ENCODE results near the gene GLRA3.
"Not testable (repeated sequence)": the region's sequence is repeated elsewhere in the genome, so short reads cannot be mapped to it uniquely, and the experiment has no call there.

Gene GLRA3

DNA sequence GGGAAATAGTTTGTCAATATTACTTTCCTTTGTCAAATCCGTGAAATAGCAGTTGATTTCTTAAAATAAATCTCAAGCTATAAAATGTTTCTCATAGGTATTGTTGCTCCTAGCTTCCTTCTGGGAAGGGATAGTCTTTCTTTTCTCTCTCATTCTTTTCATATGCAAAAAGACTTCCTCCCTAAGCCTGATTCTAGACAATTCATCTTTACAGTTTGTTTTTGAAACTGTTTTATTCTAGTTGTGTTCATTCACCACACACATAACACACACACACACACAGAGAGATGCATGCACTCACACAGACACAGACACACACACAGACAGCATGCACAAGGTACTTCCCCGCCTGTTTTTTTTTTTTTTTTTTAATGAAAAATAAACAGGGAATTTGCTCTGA, 18.2 kb downstream of the GLRA3 start:
- no peak overlapping the region for H3K4me3 ChIP-seq (ENCODE audit: low read depth in 1 of 2, low read length in 2 of 2)
- H3K27me3 ChIP-seq (ENCODE audit: low read depth, low read length) = no peaks in the 10 kb centered on the region
- H3K27ac ChIP-seq (ENCODE audit: low read length) = no peak overlapping the region
- H3K36me3 ChIP-seq (ENCODE audit: control insufficient read depth in 1 of 2, insufficient read depth in 2 of 2, low read length in 2 of 2) = no peaks in the 10 kb centered on the region
- no peaks in the 10 kb centered on the region for H3K4me1 ChIP-seq (ENCODE audit: control insufficient read depth in 1 of 2, insufficient read depth in 2 of 2, low read length in 2 of 2)
- peaks cover 0 to 13% of the 10 kb centered on the region in 2 donors for H3K9me3 ChIP-seq (ENCODE audit: control insufficient read depth in 1 of 2, low read length in 2 of 2)

DNA sequence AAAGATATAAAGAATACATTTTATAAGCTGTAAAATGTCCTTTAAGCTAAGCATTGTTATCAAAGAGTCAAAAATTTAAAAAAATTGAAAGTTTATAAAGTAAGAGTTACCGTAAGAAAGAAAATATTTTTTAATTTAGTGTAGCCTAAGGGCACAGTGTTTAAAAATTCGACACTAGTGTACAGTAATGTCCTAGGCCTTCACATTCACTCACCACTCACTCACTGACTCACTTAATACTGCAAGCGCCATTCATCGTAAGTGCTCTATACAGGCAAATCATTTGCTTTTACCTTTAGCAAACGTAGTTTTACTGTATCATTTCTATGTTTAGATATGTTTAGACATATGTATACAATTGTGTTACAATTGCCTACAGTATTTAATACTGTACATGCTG, 20.2 kb downstream of the GLRA3 start:
- no peaks in the 10 kb centered on the region for H3K9me3 ChIP-seq (ENCODE audit: control insufficient read depth in 1 of 2, low read length in 2 of 2)
- H3K4me1 ChIP-seq (ENCODE audit: control insufficient read depth in 1 of 2, insufficient read depth in 2 of 2, low read length in 2 of 2) = no peaks in the 10 kb centered on the region
- H3K27me3 ChIP-seq (ENCODE audit: low read depth, low read length) = no peaks in the 10 kb centered on the region
- no peaks in the 10 kb centered on the region for H3K36me3 ChIP-seq (ENCODE audit: control insufficient read depth in 1 of 2, insufficient read depth in 2 of 2, low read length in 2 of 2)
- H3K4me3 ChIP-seq (ENCODE audit: low read depth in 1 of 2, low read length in 2 of 2) = no peak overlapping the region
- H3K27ac ChIP-seq (ENCODE audit: low read length) = no peak overlapping the region

DNA sequence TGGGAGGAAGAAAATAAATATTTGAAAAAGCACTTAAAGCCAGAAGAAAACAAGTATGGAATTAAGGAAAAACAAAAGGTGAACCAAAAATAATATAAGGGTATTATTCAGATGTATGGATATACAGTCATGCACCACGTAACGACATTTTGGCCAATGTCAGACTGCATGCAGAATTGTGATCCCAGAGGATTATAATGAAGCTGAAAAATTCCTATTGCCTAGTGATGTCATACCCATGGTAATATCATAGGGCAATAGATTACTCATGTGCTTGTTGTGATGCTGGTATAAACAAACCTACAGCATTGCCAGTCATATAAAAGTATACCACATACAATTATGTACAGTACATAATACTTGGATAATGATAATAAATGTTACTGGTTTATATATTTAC, 20.9 kb downstream of the GLRA3 start:
- Histone ChIP-seq H3K4me3 (ENCODE audit: low read depth in 1 of 2, low read length in 2 of 2) (no peak overlapping the region), H3K27me3 (ENCODE audit: low read depth, low read length) (no peaks in the 10 kb centered on the region)

DNA sequence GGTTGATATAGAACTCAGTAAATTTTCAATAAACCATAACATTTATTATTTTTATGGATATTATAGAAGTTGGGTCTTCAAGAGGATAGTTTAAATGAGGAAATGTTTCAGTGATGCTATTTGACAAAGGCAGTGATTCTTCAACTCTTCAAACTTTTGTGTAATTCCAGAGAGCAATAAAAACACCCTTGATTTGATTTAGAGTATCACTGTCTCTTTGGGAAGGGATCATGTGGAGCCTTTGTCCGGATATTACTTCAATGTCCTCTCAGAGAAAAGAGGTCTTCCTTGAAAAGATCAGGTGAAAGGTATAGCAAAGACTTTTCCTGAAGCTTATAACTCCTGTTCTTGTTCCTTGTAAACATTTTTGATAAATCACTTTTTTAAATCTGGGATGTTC, 23.3 kb downstream of the GLRA3 start:
- Histone ChIP-seq H3K36me3 (ENCODE audit: control insufficient read depth in 1 of 2, insufficient read depth in 2 of 2, low read length in 2 of 2) (no peaks in the 10 kb centered on the region), H3K27ac (ENCODE audit: low read length) (no peak overlapping the region), H3K4me1 (ENCODE audit: control insufficient read depth in 1 of 2, insufficient read depth in 2 of 2, low read length in 2 of 2) (no peaks in the 10 kb centered on the region), H3K9me3 (ENCODE audit: control insufficient read depth in 1 of 2, low read length in 2 of 2) (peaks cover 0 to 2% of the 10 kb centered on the region in 2 donors), H3K4me3 (ENCODE audit: low read depth in 1 of 2, low read length in 2 of 2) (no peak overlapping the region), H3K27me3 (ENCODE audit: low read depth, low read length) (no peaks in the 10 kb centered on the region)

More for the DNA sequence above, 20.9 kb downstream of the GLRA3 start:
- H3K9me3 ChIP-seq (ENCODE audit: control insufficient read depth in 1 of 2, low read length in 2 of 2) = no peaks in the 10 kb centered on the region
- no peaks in the 10 kb centered on the region for H3K4me1 ChIP-seq (ENCODE audit: control insufficient read depth in 1 of 2, insufficient read depth in 2 of 2, low read length in 2 of 2)
- no peaks in the 10 kb centered on the region for H3K36me3 ChIP-seq (ENCODE audit: control insufficient read depth in 1 of 2, insufficient read depth in 2 of 2, low read length in 2 of 2)
- H3K27ac ChIP-seq (ENCODE audit: low read length) = no peak overlapping the region

DNA sequence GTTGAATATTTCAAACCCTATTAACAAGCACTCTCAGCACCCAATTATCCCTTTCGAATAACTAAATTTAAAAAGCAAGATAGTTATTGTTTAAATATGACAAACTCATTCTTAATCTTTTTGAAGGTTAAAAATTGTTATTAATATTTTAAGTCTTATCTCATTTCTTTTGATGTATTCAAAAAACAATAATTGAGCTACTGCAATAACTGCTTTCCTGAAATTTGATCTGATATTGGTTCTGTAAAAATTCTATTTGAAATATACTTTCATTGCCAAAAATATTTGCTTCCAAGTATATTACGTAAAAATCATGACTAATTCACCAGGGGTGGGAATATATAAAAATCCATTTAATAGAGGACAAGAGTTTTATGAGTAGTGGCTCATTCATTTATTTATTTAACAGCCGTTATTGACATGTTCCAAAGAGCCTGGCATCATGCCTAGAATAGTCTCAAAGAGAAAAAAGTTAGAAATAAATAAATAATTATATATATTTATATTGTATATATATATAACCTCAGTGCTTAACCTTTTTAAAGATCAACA, 34.4 kb downstream of the GLRA3 start:
- H3K9me3 ChIP-seq (ENCODE audit: control insufficient read depth in 1 of 2, low read length in 2 of 2) = no peaks in the 10 kb centered on the region
- H3K4me3 ChIP-seq (ENCODE audit: low read depth in 1 of 2, low read length in 2 of 2) = no peak overlapping the region
- H3K36me3 ChIP-seq (ENCODE audit: control insufficient read depth in 1 of 2, insufficient read depth in 2 of 2, low read length in 2 of 2) = no peaks in the 10 kb centered on the region
- no peaks in the 10 kb centered on the region for H3K27me3 ChIP-seq (ENCODE audit: low read depth, low read length)
- no peak overlapping the region for H3K27ac ChIP-seq (ENCODE audit: low read length)
- H3K4me1 ChIP-seq (ENCODE audit: control insufficient read depth in 1 of 2, insufficient read depth in 2 of 2, low read length in 2 of 2) = no peaks in the 10 kb centered on the region

DNA sequence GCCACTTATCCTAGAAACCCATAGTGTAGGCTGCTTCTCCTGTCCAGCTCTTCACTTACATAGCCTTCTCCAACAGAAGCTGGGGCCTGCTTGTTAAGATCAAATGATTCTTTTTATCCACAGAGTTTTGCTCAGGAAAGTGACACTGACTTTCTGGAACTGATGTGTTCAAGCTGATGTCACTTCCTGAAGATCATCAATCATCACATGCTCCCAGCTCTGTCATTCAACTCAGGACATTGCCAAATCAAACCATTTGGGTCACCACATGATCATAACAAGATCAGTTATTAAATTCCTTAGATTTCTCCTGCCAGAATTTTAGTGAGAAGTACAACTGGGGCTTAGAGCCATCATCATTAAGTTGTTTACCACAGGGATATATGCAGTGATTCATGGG, 39.4 kb downstream of the GLRA3 start:
- no peak overlapping the region for H3K27ac ChIP-seq (ENCODE audit: low read length)
- H3K36me3 ChIP-seq (ENCODE audit: control insufficient read depth in 1 of 2, insufficient read depth in 2 of 2, low read length in 2 of 2) = no peaks in the 10 kb centered on the region
- no peaks in the 10 kb centered on the region for H3K9me3 ChIP-seq (ENCODE audit: control insufficient read depth in 1 of 2, low read length in 2 of 2)
- no peak overlapping the region for H3K4me3 ChIP-seq (ENCODE audit: low read depth in 1 of 2, low read length in 2 of 2)
- no peaks in the 10 kb centered on the region for H3K27me3 ChIP-seq (ENCODE audit: low read depth, low read length)
- H3K4me1 ChIP-seq (ENCODE audit: control insufficient read depth in 1 of 2, insufficient read depth in 2 of 2, low read length in 2 of 2) = no peaks in the 10 kb centered on the region

DNA sequence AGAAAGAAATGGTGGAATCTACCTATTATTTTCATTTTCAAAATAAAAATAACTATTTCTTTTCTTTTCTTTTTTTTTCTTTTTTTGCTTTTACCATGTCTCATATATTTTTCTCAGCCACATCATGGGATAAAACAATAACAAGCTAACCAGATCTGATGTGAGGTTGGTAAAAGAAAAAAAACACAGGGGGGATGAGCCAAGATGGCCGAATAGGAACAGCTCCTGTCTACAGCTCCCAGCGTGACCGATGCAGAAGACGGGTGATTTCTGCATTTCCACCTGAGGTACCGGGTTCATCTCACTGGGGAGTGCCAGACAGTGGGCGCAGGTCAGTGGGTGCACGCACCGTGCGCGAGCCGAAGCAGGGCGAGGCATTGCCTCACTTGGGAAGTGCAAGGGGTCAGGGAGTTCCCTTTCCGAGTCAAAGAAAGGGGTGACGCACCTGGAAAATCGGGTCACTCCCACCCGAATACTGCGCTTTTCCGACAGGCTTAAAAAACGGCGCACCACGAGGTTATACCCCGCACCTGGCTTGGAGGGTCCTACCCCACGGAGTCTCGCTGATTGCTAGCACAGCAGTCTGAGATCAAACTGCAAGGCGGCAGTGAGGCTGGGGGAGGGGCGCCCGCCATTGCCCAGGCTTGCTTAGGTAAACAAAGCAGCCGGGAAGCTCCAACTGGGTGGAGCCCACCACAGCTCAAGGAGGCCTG, 50.6 kb downstream of the GLRA3 start:
- not testable (repeated sequence) for H3K27ac ChIP-seq (ENCODE audit: low read length); H3K27me3 ChIP-seq (ENCODE audit: low read depth, low read length); H3K4me1 ChIP-seq (ENCODE audit: control insufficient read depth in 1 of 2, insufficient read depth in 2 of 2, low read length in 2 of 2); H3K36me3 ChIP-seq (ENCODE audit: control insufficient read depth in 1 of 2, insufficient read depth in 2 of 2, low read length in 2 of 2); H3K9me3 ChIP-seq (ENCODE audit: control insufficient read depth in 1 of 2, low read length in 2 of 2); H3K4me3 ChIP-seq (ENCODE audit: low read depth in 1 of 2, low read length in 2 of 2)

DNA sequence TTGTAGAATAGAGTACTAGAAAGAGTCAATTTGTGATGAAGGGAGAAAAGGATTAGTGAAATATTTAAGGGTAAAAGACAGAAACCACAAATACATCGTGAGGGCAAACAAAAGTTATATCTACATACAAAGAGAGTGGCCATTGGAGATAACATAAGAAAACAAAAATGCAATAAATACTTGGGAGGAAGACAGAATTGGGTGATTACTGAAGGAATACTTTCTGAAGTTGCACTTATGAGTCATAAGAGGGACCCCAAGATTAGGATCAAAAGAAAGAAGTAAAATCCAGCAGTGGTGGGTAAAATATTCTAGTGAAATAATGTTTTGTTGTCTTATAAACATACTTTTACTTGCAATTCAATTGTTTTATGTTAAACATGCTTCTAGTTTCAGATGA, 53.7 kb downstream of the GLRA3 start:
- Histone ChIP-seq H3K36me3 (ENCODE audit: control insufficient read depth in 1 of 2, insufficient read depth in 2 of 2, low read length in 2 of 2) (no peaks in the 10 kb centered on the region), H3K27me3 (ENCODE audit: low read depth, low read length) (no peaks in the 10 kb centered on the region), H3K27ac (ENCODE audit: low read length) (no peak overlapping the region), H3K4me1 (ENCODE audit: control insufficient read depth in 1 of 2, insufficient read depth in 2 of 2, low read length in 2 of 2) (no peaks in the 10 kb centered on the region), H3K4me3 (ENCODE audit: low read depth in 1 of 2, low read length in 2 of 2) (no peak overlapping the region), H3K9me3 (ENCODE audit: control insufficient read depth in 1 of 2, low read length in 2 of 2) (no peaks in the 10 kb centered on the region)

DNA sequence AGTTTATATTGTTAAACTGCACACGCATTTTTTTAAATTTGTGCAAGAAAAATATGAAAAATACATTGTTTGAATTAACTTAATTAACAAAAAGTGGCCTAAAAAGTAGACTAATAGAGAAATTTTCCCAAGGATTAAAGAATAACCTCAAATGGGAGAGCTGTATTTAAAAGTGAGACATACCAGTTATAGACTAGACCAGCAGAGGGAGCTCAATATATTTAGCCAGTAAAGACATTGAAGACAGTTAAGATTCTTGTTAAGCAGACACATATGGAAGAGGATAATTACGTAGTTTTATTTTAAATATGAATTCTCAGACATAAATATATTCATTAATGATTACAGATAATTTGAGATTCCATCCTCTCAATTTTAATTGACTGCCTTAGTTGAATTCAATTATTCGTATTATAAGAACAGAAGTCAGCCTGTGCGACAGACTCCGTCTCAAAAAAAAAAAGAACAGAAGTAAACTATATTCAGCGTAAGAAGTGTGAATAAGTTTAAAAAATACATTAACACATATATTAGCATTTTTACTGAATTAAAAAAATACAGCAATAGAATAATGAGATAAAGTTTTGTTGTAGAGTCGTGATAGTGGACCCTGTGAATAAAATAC, 64.8 kb downstream of the GLRA3 start:
- Histone ChIP-seq H3K27me3 (ENCODE audit: low read depth, low read length) (no peaks in the 10 kb centered on the region), H3K4me1 (ENCODE audit: control insufficient read depth in 1 of 2, insufficient read depth in 2 of 2, low read length in 2 of 2) (no peaks in the 10 kb centered on the region), H3K9me3 (ENCODE audit: control insufficient read depth in 1 of 2, low read length in 2 of 2) (no peaks in the 10 kb centered on the region)

DNA sequence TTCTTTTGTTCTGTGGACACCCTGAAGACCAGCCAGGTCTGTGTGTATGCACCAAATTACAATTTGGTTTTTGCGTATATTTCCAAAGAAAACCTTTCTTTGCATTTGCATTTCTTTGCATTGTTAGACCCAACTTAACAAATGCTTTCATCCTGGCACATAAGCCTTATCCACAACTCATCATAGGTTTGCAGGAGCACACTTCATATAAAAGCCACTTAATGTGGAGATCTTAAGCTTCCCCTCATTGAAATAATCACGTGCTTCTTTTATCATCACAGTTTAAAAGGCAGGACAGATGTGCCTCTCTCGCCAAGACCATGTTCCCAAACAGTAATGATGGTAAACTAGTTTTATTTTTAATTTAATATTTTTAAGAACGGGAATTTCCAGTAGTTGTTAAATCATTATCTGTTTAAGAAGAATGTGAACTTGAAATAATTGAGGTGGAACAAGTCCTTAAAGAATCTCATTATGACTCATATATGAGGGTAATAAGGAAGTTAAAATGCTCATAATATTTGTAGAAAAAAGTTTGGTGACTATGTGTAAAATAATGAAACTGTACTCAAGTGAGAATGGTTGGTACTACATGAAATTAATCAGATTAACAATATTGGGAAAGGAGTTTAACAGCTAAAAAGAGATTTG, 65.5 kb downstream of the GLRA3 start:
- H3K4me3 ChIP-seq (ENCODE audit: low read depth in 1 of 2, low read length in 2 of 2) = no peak overlapping the region
- no peaks in the 10 kb centered on the region for H3K27me3 ChIP-seq (ENCODE audit: low read depth, low read length)
- H3K36me3 ChIP-seq (ENCODE audit: control insufficient read depth in 1 of 2, insufficient read depth in 2 of 2, low read length in 2 of 2) = no peaks in the 10 kb centered on the region
- H3K4me1 ChIP-seq (ENCODE audit: control insufficient read depth in 1 of 2, insufficient read depth in 2 of 2, low read length in 2 of 2) = no peaks in the 10 kb centered on the region
- H3K27ac ChIP-seq (ENCODE audit: low read length) = no peak overlapping the region
- no peaks in the 10 kb centered on the region for H3K9me3 ChIP-seq (ENCODE audit: control insufficient read depth in 1 of 2, low read length in 2 of 2)

More for the DNA sequence above, 64.8 kb downstream of the GLRA3 start:
- H3K36me3 ChIP-seq (ENCODE audit: control insufficient read depth in 1 of 2, insufficient read depth in 2 of 2, low read length in 2 of 2) = no peaks in the 10 kb centered on the region
- no peak overlapping the region for H3K27ac ChIP-seq (ENCODE audit: low read length)
- no peak overlapping the region for H3K4me3 ChIP-seq (ENCODE audit: low read depth in 1 of 2, low read length in 2 of 2)

DNA sequence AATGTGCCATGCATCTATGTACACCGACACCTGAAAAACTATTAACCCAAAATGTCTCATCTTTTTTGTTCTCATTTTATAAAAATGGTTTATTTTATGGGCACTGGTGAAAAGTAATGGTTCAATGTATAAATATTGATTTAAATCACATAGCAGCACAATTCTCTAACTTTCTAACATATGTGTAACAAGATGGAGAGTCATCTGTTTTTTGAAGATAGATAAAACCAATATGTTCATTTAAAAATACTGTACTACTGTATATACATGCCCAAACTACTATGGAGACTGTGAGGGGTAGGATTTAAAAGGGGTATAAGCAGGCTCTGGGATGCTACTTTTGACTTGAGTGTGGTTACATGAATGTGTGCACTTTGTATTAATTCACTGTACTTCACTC, 67.6 kb downstream of the GLRA3 start:
- Histone ChIP-seq H3K27me3 (ENCODE audit: low read depth, low read length) (no peaks in the 10 kb centered on the region), H3K4me3 (ENCODE audit: low read depth in 1 of 2, low read length in 2 of 2) (no peak overlapping the region), H3K36me3 (ENCODE audit: control insufficient read depth in 1 of 2, insufficient read depth in 2 of 2, low read length in 2 of 2) (no peaks in the 10 kb centered on the region), H3K4me1 (ENCODE audit: control insufficient read depth in 1 of 2, insufficient read depth in 2 of 2, low read length in 2 of 2) (no peaks in the 10 kb centered on the region), H3K27ac (ENCODE audit: low read length) (no peak overlapping the region), H3K9me3 (ENCODE audit: control insufficient read depth in 1 of 2, low read length in 2 of 2) (no peaks in the 10 kb centered on the region)

Data from muscle layer of duodenum (tissue), 2 donors.